NCI-H2196 (cell line): ENCODE measurements around the gene IGFBP1.
"Not testable (repeated sequence)": the region's sequence is repeated elsewhere in the genome, so short reads cannot be mapped to it uniquely, and the experiment has no call there.

Experiments
- DNase-seq: peaks from one replicate; lab custom pipeline; 2025; ENCODE audit not compliant: unreplicated experiment; lab: John Stamatoyannopoulos, UW

The IGFBP1 gene

DNA sequence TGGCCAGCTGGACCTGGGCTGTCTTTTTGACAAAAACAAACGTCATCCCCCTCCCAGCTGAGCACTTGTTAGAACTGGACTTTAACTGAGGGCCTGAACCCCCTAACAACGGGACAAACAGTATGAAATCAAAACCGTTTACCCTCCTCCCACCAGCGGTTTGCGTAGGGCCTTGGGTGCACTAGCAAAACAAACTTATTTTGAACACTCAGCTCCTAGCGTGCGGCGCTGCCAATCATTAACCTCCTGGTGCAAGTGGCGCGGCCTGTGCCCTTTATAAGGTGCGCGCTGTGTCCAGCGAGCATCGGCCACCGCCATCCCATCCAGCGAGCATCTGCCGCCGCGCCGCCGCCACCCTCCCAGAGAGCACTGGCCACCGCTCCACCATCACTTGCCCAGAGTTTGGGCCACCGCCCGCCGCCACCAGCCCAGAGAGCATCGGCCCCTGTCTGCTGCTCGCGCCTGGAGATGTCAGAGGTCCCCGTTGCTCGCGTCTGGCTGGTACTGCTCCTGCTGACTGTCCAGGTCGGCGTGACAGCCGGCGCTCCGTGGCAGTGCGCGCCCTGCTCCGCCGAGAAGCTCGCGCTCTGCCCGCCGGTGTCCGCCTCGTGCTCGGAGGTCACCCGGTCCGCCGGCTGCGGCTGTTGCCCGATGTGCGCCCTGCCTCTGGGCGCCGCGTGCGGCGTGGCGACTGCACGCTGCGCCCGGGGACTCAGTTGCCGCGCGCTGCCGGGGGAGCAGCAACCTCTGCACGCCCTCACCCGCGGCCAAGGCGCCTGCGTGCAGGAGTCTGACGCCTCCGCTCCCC lies at the start of gene IGFBP1:
IGFBP1 (plus strand) TSS at position 304 of the 808 bp plus-strand sequence; CDS start at position 469, 165 bp downstream.
- DNase-seq: no peak

DNA sequence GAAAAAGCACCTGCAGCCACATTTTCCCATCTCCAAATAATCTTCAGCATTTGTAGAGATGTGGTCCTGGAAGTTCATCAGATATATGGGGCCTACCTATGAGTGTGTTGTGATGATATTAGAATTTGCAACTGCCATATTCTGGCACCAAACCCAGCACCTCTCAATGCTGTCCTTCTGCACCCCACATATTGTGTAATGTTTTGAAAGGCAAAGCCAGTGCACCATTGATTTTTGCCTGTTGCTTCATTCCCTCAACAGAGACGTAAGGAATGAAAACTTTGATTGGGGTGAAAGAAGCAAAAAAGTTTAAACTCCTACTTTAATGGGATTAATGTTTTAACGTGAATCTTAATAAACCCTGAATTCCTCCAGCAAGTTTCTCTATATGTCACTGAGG lies 49.4 kb upstream of the IGFBP1 start:
- not testable (repeated sequence) for DNase-seq

DNA sequence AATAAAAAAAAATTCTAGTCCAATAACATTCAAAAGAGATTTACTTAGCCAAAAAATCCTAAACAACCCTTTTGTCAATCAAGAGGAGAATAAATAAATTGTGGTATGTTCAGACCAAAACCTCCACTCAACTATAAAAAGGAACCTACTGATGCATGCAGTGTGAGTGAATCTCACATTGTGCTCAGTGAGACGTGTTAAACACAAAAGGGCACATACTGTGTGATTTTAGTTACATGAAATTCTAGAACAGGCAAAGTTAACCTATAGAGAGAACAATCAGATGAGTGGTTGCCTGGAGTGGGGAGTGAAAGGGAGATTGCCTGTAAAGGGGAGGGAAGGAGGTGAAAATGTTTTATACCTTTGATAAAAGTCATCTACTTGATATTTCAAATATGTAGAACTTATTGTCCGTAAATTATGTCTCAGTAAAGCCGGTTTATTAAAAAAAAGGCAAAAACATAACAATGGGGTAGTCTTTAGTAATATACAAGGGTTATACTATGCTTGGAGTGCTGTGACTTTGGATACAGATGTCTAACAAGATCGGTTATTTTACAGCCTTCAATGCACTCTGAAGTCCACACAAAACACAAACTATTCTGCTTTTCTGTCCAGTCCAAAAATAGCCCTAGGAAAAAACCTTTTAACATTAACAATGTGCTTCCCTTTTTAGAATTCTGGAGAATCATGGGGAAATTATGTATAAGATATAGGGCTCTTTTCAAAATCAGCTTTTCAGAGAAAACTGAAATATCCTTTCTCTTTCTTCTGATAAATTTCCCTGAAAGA lies 46.2 kb upstream of the IGFBP1 start:
- not testable (repeated sequence) for DNase-seq

DNA sequence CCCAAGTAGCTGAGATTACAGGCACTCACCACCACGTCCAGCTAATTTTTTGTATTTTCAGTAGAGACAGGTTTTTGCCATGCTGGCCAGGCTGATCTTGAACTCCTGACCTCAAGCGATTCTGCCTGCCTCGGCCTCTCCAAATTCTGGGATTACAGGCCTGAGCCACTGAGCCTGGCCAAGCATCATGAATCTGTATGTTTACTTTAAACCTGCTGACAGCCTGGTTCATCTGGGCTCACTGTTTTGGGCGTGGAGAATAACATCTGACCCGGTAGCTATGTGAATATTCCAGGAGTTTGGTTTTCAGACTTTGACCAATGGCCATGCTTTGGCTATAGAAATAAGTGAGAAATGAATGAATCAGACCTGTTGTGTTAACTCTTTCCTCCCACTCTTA lies 41.8 kb upstream of the IGFBP1 start:
- DNase-seq: not testable (repeated sequence)

- DNase-seq: not testable (repeated sequence)
Observed at GRCh38 chr7:45848734-45849133, 39.6 kb upstream of the IGFBP1 start.

DNA sequence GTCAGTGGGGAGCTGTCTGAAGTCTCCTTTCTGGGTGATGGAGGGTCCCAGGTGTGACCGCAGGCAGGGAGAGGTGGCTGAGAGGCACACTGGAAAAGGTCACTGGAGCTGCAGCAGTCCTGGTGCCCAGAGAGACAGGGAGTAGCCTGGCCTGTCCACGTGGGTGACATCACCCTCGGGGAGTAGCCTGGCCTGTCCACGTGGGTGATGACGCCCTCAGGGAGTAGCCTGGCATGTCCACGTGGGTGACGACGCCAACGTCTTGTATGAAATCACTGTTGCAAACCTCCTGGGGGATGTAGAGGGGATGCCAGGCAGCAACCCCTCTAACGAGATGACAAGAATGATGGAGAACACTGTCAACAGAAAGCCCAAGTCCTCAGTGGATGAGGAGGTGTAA lies 35.3 kb upstream of the IGFBP1 start:
- not testable (repeated sequence) for DNase-seq

DNA sequence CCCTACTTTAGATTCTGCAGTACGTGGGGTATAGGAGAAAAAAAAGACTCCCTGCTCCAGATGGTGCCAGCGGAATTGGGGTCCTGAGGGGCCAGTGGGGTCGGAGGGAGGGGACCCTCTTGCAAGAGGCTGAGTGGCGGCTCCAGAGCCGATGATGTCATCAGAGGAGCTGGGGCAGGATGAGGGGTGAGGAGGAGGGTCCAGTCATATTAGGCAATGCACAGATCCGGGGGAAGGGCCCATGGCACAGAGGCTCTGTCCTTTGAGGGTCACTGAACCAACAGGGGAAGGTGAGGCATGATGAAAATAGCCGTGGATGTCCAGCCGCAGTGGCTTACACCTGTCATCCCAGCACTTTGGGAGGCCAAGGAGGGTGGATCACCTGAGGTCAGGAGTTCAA lies 34.8 kb upstream of the IGFBP1 start:
- DNase-seq: not testable (repeated sequence)

DNA sequence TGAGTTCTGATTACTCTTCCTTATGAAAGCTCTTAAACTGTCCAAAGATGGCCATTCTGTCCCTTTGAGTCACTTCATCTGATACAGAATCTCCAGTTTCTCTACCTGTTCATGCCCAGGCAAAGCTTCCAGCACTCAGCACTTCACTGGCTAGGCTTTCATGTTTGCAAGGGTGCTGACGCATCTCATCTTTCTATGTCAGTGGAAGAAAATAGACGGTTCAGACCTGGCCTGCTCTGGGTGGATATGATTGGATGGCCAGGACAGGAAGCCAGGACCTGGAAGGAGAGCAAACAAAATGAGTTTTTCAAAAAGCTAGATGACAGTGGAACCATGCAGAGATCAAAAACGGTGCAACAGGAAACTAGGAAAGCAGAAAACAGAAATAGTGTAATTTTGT lies 32.6 kb upstream of the IGFBP1 start:
- peak; percentile 18 for DNase-seq

DNA sequence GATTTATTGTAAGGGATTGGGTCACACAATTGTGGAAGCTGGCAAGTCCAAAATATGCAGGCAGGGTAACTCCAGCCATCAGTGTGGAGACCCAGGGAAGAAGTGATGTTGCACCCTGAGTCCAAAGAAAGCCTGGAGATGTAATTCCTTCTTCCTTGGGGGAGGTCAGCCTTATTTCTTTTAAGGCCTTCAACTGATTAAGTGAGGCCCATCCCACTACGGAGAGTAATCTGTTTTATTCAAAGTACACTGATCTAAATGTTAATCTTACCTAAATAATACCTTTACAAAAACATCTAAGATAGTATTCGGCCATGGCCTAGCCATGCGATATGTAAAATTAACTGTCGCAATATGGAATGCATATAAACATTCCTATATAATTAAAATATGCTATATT lies 31.4 kb upstream of the IGFBP1 start:
- not testable (repeated sequence) for DNase-seq

DNA sequence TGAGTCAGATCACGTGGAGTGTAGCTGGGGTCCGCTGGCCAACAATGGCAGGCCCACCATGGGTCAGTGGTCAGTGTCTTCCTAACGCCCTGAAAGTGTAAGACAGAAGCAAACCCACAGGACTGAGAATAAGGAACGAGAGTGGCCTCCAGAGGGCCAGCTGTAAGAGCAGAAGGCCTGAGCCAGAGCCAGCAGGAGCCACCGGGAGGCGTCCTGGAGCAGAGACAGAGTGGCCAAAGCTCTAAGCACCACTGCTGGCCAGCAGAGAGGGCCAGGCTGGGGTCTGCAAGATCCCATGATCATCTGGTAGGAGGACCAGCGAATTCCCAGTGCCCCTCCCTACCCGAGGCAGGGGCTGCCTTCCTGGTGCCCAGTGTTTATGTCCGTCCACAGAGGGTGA lies 24.6 kb upstream of the IGFBP1 start:
- DNase-seq: no peak

DNA sequence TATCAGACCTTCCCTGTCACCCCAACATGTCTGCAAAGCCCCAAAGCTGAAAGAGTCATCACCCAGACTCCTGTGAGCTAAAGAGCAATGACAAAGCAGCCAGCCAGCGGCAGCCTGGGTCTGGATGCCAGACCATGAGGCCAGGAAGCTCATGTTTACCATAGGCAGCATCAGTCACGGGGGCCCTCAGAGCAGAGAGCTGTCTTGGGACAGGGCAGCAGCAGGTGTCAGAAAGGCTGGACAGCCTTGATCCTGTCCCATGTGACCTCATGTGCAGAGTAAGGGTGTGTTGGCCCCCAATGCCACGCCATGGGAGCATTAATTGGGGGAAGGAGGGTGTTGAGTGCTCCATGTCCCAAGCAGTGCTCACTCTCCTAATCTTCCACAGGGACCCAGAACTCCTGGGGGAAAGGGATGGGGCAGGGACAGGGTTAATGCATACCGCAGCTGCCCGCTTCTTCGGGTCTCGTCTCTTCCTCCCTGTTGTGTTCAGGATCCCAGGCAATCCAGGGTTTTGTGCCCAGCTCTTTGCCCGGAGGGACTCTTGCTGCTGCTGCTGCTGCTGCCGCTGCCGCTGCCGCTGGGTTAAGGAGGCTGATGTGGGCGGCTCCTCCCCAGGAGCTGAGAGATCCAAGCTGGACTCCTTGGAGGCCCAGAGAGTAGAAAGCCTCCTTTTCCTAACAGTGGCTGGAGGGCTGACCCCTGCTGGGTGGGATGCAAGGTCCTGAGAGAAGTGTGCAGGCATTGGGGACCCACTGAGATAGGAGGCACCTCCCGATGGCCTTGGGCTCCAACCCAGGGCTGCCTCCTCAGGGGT lies 22.5 kb upstream of the IGFBP1 start:
- no peak for DNase-seq

GRCh38 chr7:45867471-45867870 lies 20.8 kb upstream of the IGFBP1 start:
- DNase-seq: no peak

DNA sequence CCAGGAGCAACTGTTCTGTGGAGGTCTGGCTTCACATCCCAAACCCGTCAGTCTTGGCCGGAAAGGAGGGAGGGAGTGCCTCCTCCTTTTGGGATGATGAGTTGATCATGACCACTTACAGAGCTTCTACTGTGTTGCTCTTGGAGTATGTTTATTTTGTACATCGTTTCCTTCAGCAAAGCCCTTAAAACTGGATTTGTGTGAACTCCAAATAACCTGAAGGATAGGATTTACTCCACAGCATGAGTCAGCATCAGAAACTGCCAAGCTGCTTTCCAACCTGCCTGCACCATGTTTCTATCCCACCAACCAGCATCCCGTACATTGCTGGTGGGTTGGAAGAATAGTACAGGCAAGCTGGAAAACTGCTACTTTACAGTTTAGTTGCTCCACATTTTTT lies 18.9 kb upstream of the IGFBP1 start:
- no peak for DNase-seq

DNA sequence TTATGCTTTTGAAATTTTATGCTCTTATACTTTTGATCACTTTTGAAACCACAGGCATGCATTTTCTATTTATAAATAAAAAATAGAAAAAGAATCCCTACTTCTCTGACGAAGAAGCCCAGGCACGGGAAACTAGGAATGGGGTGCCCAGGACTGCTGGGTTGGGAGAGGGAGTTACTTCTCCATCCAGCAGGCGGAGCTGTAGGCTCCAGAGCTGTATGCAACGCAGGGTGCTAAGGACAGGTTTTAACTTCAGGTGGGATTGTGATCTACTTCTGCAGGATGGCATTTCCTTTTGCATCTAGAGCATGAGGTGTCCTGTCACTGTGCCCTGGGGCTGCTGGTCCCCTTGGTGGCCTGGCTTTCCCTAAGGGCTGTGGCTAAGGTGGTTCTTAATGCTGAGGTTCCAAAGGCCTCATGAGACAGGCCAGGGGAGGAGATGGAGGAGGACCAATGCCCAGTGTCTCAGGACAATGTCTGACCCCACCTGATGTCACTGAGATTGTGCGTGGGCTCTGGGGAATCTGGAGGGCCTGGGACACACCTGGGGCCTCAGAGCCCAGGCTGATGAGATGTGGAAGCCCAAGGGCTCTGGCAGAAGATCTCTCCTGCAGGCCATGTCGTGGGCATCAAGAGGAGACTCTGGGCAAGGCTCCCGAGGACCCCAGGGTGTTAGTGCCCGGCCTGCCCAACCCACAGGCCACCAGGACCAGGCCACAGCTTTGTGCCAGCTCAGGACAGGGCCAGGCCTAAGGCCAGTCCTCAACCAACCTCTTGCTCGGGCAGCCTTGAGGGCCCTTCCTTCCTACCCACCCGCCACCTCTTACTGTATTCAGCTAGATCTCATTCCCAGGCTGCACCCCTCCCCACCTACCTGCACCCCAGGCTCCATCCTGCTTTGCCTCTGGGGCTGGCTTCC lies 15.9 kb upstream of the IGFBP1 start:
- DNase-seq: no peak

GRCh38 chr7:45873035-45873354 lies 15.3 kb upstream of the IGFBP1 start, which contains the start of gene CCDC201:
Gene CCDC201, minus strand, starts transcription at chr7:45873082. Its CDS starts 75 bp downstream, at chr7:45873007.
- no peak for DNase-seq

- no peak for DNase-seq
Observed at GRCh38 chr7:45873355-45873754, 14.9 kb upstream of the IGFBP1 start.

DNA sequence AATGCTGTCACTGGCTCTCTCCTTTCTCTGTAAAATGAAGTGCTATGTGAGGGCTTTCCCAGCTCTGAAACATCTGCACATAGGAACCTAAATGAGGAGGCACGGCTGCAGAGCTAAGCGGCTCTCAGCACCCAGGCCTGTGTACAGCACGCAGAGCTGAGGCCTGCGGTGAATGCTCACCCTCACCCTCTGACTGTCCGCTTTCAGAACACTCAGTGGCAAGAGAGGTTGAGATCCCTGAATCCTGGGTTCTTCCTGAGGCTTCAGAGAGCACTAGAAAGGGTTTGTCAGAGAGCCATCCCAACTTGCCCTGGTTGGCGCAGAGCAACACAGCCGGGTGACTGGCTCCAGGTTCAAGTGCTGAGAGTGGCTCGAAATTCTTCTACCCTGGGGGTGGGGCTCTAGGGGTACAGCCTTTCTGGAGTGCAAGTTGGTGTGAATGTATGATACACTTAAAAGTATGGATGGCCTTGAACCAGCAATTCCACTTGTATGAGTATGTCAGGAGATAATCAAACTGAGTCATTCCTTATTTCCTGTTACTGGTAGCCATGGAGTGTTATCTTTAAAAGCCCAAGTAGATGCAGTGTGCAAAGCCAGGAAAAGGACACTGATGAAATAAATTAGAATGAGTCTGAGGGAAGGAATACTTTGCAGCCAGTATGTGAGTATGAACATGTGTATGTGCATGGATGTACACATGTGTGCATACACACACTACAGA lies 13.7 kb upstream of the IGFBP1 start:
- no peak for DNase-seq

DNA sequence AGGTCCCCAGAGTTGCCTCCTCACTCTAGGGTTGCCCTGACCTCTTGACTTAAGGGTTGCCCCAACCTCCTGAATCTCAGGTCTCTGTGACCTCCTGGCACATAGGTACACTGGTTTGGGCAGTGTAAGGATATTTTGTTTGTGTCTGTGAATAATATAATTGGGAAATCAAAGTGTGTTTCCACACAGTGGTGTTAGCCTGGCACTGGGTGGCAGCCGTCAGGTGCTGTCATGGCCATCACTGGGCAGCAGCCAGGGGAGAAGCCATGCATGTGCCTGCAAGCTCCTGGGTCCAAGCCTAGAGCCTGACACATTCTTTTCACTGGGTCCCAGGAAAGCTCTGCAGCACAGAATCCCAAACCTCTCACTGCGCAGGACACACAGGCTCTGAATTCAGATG lies 11.8 kb upstream of the IGFBP1 start:
- no peak for DNase-seq

DNA sequence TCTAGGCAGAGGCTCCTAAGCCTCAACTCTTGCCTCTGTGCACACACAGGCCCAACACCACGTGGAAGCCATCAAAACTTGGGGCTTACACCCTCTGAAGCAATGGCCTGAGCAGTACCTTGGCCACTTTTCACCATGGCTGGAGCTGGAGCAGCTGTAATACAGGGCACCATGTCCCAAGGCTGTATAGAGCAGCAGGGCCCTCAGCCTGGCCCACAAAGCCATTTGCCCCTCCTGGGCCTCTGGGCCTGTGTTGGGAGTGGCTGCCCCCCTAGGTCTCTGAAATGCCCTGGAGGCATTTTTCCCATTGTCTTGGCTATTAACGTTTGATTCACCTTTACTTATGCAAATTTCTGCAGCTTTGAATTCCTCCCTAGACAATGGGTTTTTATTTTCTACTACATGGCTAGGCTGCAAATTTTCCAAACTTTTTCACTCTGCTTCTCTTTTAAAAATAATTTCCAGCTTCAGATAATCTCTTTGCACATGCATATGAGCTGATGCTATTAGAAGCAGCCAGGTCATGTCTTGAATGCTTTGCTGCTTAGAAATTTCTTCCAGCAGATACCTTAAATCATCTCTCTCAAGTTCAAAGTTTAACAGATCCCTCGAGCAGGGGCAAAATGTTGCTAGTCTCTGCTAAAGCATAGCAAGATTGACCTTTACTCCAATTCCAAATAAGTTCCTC lies 9.7 kb upstream of the IGFBP1 start:
- no peak for DNase-seq
